Measurements from ENCODE around the gene SLC29A4.

DNA sequence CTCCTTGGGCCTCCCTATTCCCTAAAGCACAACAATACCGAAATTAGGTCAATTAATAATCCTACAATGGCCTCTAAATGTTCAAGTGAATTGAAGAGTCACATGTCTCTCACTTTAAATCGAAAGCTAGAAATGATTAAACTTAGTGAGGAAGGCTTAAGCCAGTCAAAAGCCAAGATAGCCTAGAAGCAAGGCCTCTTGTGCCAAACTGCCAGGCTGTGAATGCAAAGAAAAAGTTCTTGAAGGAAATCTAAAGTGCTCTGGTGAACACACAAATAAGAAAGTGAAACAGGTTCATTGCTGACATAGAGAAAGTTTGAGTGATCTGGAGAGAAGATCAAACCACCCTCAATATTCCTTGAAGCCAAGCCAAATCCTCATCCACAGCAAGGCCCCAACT, 57.2 kb downstream of the SLC29A4 start:
- no peak for TF ChIP-seq RFX3 (CRISPR knock-in tag; IDR thresholded peaks at IDR 0.05)
- no peak for TF ChIP-seq ZNF761 (CRISPR knock-in tag; conservative IDR thresholded peaks at IDR 0.05)
